GM19238 (cell line): ENCODE data around the gene TMEM52.

Source experiments
- DNase-seq: peaks from one replicate; pipeline ENCODE4 v3.0.0; 2011; ENCODE audit warnings: low spot score; ENCODE audit not compliant: insufficient read length

Gene TMEM52

DNA sequence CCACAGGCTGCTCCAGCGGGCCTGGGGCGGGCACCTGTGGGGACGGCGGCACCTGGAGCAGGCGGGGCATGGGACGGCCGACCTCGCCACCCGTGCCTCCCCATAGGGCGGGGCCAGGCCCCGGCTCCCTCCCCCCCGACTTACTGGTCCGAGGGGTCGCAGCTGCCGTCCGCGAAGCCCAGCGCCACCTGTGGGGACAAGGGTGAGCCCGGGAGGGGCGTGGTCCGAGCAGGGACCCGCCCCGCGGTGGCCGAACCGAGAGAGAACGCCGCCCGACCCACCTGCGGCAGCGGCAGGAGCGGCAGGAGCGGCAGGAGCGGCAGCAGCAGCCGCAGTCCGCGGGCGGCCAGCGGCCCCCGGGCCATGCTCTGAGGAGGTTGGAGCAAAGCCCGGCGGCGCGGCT lies at the start of gene TMEM52:
TSS of gene TMEM52 (minus strand) at position 379 of the 403 bp plus-strand sequence. CDS start at position 365, 14 bp downstream.
- DNase-seq, result no peak

DNA sequence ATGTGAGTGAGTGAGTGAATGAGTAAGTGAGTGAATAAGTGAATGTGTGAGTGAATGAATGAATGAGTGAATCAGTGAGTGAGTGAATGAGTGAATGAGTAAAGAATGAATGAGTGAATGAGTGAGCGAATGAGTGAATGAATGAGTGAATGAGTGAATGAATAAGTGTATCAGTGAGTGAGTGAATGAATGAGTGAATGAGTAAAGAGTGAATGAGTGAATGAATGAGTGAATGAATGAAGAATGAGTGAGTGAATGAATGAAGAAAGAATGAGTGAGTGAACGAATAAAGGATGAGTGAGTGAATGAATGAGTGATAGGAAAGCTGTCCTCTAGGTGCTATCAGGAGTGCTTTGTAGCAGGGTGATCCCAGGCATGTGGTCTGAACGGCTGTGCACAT lies 48.8 kb upstream of the TMEM52 start:
- DNase-seq, result no peak

DNA sequence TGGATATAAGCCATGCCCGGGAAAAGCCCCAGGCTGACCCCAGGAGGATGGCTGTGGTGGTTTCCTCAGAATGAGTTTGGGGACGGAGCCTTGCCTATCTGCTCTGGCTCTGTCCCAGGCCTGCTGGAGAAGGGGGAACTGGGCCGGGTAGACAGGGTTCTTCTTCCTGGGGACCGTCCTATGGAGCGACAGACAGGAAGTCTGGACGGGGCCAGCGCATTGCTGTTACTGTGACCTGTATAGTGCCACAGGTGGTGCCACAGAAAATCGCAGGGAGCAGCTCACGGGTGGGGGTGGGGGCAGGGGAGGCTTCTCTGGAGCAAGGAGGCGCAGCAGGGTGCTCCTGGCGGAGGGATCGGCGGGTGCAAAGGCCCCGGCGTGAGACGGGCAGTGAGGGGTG lies 48.1 kb upstream of the TMEM52 start:
- no peak for DNase-seq

DNA sequence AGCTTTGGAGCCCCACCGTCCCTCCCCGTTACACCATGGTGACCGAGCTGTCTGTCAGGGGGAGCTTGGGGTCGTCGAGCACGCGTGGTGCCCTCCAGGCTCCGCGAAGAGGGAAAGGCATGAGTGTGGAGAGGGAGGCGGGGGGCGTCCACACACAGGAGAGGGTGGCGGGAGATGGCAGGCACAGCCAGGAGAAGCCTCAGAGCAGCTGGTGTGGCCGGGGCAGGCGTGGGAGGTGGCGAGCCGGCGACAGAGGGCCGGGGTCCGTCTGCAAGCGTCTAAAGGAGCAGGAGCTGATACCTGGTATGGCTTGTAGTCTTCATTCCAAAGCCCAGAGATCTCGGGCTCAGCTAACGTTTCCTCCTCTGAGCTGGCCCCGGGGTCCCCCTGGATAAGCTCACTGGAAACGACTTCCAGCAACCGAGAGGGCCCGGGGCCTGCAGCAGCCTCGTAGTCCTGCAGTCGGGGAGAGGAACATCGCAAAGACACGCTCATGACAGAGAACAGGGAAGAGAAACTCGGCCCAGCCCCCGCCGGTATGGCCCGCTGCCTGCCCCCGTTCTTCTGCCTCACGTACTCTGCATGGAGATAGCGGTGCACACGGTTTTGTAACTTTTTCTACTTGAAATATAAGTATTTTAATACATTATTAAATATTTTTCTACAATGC lies 47.1 kb upstream of the TMEM52 start:
- DNase-seq, result no peak

GRCh38 chr1:1965546-1965945 lies 46.5 kb upstream of the TMEM52 start:
- no peak for DNase-seq

DNA sequence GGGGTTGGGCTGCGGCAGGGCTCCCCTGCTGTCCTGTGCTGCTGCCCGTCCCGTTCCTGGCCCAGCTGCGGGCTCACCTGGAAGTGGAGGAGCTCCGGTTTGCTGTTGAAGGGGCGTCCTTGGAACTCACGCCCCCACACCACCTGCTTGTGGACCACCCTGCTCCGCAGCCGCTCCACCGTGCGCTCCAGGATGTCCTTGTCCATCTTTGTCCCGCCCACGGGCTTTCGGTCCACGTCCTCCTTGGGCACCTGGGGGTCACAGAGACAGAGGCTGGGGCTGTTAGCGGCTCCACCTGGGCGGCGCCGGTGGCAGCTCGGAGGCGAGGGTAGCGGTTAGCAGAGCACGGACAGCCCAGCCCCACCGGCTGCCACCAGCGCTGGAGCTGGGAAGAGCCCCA lies 45.7 kb upstream of the TMEM52 start:
- no peak for DNase-seq

DNA sequence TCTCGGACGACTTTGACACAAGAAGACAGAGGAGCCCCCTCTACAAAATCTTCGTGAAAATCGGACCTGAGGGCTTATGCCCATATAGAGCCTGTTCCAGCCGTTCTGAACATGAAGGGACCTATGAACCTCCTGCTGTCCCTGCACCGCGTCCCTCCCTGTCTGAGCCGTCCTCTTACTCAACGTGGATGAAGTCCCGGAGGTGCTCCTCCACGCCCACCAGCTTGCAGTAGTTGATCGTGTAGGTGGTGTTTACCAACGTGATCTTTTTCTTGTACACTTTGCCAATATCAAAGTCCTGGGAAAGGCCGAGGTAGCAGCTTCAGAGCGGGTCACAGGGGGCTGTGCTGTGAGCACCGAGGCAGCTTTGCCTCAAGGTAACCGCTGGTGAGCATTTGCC lies 44.5 kb upstream of the TMEM52 start:
- no peak for DNase-seq

- no peak for DNase-seq
Observed at GRCh38 chr1:1962752-1963151, 43.7 kb upstream of the TMEM52 start.

- no peak for DNase-seq
Observed at GRCh38 chr1:1960480-1961196, 41.6 kb upstream of the TMEM52 start.

DNA sequence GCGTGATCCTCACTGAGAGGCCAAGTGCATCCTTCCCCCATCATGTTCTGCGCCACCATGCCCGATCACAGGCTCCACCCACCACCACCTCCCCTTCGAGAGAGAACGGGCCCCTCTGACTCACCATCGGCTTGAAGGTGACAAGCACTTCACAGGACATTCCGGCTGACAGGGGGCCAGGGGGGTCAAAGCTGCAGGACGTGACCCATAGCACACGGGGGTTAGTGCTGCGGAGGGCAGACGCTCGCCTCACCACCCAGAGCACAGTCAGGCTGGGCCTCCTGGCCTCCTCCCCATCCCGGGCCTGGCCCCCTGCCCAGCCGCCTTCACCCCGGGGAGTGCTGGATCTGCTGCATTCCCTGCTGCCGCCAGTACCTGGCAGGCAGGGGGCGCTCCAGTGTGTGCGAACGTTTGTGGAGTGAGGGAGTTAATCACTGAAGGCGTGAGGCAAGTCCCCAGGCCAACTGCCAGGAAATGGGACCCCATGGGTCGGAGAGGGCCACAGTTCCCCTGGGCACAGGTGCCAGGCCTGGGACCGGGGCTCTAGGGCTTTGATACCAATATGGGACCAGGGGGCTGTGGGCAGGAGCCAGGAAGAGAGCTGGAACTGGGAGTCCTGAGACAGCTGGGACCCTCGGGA lies 40.9 kb upstream of the TMEM52 start:
- peak; percentile 64 for DNase-seq

- DNase-seq, result no peak
Observed at GRCh38 chr1:1959459-1959839, 40.4 kb upstream of the TMEM52 start.

- DNase-seq, result no peak
Observed at GRCh38 chr1:1958071-1958541, 39.0 kb upstream of the TMEM52 start.

GRCh38 chr1:1957533-1957961 lies 38.5 kb upstream of the TMEM52 start:
- DNase-seq, result no peak

- DNase-seq, result no peak
Observed at GRCh38 chr1:1956586-1957532, 37.8 kb upstream of the TMEM52 start.

- no peak for DNase-seq
Observed at GRCh38 chr1:1956101-1956500, 37.0 kb upstream of the TMEM52 start.

- DNase-seq, result no peak
Observed at GRCh38 chr1:1955621-1956094, 36.6 kb upstream of the TMEM52 start.

DNA sequence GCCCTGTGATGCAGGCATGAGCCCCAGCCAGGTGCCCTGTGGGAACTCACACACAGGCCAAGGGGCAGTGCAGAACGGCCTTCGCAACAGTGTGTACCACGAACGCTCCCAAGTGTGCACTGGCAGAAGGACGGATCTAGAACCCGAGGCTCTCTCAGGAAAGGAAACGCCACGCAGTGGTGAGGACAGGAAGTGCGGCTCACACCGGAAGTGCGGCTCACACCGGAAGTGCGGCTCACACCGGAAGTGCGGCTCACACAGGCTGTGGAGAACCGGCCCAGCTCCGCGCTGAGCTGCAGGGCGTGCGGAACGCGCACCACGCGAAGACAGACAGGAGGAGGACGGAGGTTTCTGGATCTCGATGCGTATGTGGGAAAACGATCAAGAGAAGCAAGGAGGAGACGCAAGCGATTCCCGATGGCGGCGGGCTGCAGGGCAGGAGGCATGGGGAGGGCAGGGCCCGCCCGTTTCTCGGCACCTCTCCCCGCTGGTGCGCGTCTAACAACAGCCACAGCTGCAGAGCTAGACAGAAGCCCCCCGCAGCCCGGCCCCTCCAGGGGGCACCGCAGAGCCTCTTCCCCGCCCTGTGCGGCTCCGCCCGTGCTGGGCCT lies 35.9 kb upstream of the TMEM52 start:
- no peak for DNase-seq

- no peak for DNase-seq
Observed at GRCh38 chr1:1954015-1954414, 34.9 kb upstream of the TMEM52 start.

DNA sequence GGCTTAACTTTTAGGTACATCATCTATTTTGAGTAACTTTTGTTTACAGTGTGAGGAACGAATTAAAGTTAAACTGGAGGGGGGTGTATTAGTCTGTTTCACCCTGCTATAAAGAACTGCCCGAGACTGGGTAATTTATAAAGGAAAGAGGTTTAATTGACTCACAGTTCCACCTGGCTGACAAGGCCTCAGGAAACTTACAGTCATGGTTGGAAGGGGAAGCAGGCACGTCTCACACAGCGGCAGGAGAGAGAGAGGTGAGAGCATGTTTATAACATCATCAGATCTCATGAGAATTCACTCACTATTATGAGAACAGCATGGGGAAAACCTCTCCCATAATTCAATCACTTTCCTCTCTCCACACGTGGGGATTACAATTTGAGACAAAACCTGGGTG lies 31.9 kb upstream of the TMEM52 start:
- no peak for DNase-seq

DNA sequence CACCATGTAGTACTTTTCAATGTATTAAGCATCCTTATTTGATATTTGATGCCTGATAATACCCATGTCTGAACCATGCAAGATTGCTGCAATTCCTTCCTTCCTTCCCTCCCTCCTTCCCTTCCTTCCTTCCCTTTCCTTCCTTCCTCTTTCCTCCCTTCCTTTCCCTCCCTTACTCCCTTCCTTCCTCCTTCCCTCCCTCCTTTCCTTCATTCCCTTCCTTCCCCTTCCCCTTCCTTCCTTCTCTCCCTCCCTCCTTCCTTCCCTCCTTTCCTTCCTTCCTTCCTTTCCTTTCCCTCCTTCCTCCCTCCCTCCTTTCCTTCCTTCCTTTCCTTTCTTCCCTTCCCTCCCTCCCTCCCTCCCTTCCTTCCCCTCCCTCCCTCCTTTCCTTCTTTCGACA lies 29.7 kb upstream of the TMEM52 start:
- no peak for DNase-seq

DNA sequence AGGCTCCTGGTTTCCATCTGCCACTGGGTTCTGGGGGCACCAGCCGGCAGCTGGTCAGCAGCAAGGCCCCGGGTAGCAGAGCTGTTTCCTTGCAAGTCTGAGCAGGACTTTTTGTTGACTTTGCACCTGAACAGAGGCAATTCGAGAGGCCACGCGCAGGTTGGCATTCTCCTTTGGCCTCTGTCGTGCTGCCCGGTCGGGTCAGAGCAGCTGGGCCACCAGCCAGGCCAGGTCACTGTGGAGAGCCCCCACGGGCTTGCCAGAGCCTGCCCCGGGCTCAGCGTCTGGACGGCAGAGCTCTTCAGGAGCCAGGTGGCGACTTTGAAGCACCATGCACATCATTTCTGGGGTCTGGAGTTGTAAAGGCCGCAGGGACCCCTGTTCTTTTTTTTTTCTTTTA lies 28.4 kb upstream of the TMEM52 start:
- no peak for DNase-seq
